NT2/D1 (cell line): Measurements from ENCODE around the gene CDK5RAP1.

Experiments used
- SUZ12 ChIP-seq: IDR thresholded peaks from 2 replicates; pipeline ENCODE4 v1.6.1; 2011; ENCODE audit not compliant: insufficient read length, insufficient read depth; ENCODE audit errors: extremely low read depth
- YY1 ChIP-seq: IDR thresholded peaks from 2 replicates; pipeline ENCODE4 v1.6.1; 2011; ENCODE audit not compliant: insufficient read length, insufficient read depth
- ZNF274 ChIP-seq: IDR thresholded peaks from 2 replicates; pipeline ENCODE4 v1.6.1; 2011; ENCODE audit warnings: mild to moderate bottlenecking, low read depth, low read length

DNA sequence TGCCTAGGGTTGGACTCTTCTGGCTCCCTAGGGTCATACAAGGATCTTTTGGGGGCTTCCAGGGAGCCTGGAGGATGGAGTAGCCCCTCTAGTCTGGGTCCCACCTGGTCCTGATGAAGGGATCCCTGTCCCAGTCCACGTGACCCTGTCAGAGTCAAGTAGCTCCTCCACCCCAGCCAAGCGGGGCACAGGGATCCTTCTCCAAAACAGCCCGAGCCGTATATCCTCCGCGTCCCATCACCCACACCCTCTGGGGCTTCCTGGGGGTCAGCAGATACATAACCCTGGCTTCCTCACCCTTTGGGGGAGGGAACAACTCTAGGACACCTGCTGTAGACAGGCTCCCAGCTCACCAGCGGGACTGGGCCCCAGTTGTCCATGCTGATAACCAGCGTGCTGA lies 90.3 kb downstream of the CDK5RAP1 start:
- TF ChIP-seq ZNF274 (no peak), YY1 (no peak), SUZ12 (no peak)
